ENCODE measurements around the gene AFMID.

The AFMID gene

DNA sequence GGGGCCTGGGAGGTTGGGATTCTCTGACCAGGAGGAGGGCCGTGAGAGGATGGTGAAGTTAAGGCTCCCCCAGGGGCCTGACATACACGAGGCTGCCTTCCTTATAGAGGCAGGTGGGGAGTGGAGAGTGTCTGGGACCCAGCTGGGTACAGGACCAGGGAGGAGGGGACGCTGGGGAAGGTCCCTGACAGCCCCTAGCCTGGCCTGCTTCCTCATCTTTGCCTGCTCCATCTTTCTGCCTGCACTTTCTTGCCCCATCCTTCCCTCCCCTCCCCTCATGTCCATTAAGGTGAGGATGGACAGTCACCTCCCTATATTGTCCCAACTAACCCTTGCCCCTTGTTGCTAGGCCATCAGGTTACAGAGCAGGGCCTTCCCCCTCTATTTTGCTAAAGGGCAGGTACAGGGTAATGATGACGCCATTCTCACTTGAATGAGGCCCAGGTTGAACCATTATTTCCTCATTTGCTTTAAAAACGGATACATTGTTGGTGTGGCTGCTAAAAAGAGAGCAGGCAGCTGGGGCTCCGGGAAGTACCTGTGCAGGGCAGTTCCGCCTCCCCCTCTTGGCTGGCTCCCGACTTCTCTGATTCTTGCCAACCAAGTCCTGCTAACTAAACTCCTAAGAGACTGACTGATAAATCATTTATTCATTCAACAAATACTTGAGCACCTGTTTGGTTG lies 39.7 kb upstream of the AFMID start:
- TF ChIP-seq, protein P1, sequence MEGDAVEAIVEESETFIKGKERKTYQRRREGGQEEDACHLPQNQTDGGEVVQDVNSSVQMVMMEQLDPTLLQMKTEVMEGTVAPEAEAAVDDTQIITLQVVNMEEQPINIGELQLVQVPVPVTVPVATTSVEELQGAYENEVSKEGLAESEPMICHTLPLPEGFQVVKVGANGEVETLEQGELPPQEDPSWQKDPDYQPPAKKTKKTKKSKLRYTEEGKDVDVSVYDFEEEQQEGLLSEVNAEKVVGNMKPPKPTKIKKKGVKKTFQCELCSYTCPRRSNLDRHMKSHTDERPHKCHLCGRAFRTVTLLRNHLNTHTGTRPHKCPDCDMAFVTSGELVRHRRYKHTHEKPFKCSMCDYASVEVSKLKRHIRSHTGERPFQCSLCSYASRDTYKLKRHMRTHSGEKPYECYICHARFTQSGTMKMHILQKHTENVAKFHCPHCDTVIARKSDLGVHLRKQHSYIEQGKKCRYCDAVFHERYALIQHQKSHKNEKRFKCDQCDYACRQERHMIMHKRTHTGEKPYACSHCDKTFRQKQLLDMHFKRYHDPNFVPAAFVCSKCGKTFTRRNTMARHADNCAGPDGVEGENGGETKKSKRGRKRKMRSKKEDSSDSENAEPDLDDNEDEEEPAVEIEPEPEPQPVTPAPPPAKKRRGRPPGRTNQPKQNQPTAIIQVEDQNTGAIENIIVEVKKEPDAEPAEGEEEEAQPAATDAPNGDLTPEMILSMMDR (IDR thresholded peaks at IDR 0.05; ENCODE audit: insufficient read depth, low read depth, low read length, missing control alignments), result no peak
- DNase-seq (ENCODE audit: low read depth), result peak; percentile 33

GRCh38 chr17:78148286-78149016 lies 38.7 kb upstream of the AFMID start:
- TF ChIP-seq, protein P1 (IDR thresholded peaks at IDR 0.05; ENCODE audit: insufficient read depth, low read depth, low read length, missing control alignments), result no peak
- no peak overlapping the region for H3K4me3 ChIP-seq (ENCODE audit: low read length)
- no peak for DNase-seq (ENCODE audit: low read depth)

More for the DNA sequence above, 39.7 kb upstream of the AFMID start:
- no peak overlapping the region for H3K4me3 ChIP-seq (ENCODE audit: low read length)

- DNase-seq (ENCODE audit: low read depth), result peak; percentile 96
- TF ChIP-seq, protein P1 (IDR thresholded peaks at IDR 0.05; ENCODE audit: insufficient read depth, low read depth, low read length, missing control alignments), result no peak
- H3K4me3 ChIP-seq (ENCODE audit: low read length), result no peak overlapping the region
Measured at GRCh38 chr17:78151514-78152008, 35.6 kb upstream of the AFMID start.

DNA sequence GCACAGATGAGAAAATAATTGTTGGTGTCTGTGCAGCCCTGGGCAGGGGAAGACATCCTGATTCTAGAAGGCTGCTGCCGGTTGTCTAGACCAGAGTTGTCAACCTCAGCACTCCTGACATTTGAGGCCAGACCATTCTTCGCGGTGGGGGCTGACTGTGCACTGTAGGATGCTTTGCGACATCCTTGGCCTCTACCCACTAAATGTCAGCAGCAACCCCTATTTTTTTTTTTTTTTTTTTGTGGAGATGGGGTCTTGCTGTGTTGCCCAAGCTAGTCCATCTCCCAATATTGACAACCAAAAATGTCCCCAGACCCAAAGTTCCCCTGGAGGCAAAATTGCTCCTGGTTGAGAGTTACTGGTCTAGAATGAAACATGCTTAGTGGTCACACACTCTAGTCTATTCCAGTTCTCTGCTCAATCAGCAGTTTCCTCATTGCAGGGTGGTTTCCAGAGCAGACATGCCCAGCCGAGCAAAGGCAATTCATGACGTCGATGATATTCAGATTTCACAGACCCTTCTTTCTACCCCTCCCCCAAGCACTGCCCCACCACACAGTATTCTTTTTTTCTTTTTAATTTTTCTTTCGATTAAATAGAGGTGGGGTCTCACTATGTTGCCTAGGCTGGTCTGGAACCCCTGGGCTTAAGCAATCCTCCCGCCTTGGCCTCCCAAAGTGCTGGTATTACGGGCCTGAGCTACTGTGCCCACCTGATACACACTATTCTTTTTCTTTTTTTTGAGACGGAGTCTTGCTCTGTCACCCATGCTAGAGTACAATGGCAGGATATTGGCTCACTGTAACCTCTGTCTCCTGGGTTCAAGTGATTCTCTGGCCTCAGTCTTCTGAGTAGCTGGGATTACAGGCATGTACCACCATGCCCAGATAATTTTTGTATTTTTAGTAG lies 32.0 kb upstream of the AFMID start:
- no peak overlapping the region for H3K4me3 ChIP-seq (ENCODE audit: low read length)
- TF ChIP-seq, protein P1 (IDR thresholded peaks at IDR 0.05; ENCODE audit: insufficient read depth, low read depth, low read length, missing control alignments), result no peak
- peak; percentile 88 for DNase-seq (ENCODE audit: low read depth)

- peak; percentile 99 for DNase-seq (ENCODE audit: low read depth)
- TF ChIP-seq, protein P1 (IDR thresholded peaks at IDR 0.05; ENCODE audit: insufficient read depth, low read depth, low read length, missing control alignments), result no peak
- H3K4me3 ChIP-seq (ENCODE audit: low read length), result no peak overlapping the region
Measured at GRCh38 chr17:78159575-78160158, 27.5 kb upstream of the AFMID start.
